HG02642 (cell line): ENCODE results near the gene UFD1.

Experiments used
- ATAC-seq: cut with Tn5 transposase; IDR thresholded peaks from one replicate; pipeline ENCODE4 v1.9.1; 2021; ENCODE audit warnings: mild to moderate bottlenecking; ENCODE audit not compliant: unreplicated experiment, poor library complexity

UFD1 gene

GRCh38 chr22:19497245-19497644 lies 18.3 kb upstream of the UFD1 start:
- ATAC-seq: no peak

- ATAC-seq: no peak
Measured at GRCh38 chr22:19496324-19496630, 17.3 kb upstream of the UFD1 start.

- no peak for ATAC-seq
Measured at GRCh38 chr22:19495562-19496323, 16.8 kb upstream of the UFD1 start.

- no peak for ATAC-seq
Measured at GRCh38 chr22:19494676-19495173, 15.7 kb upstream of the UFD1 start.

GRCh38 chr22:19494001-19494560 lies 15.1 kb upstream of the UFD1 start:
- no peak for ATAC-seq

GRCh38 chr22:19492504-19493174 lies 13.6 kb upstream of the UFD1 start:
- ATAC-seq: no peak

- ATAC-seq: no peak
Measured at GRCh38 chr22:19490628-19491230, 11.7 kb upstream of the UFD1 start.

DNA sequence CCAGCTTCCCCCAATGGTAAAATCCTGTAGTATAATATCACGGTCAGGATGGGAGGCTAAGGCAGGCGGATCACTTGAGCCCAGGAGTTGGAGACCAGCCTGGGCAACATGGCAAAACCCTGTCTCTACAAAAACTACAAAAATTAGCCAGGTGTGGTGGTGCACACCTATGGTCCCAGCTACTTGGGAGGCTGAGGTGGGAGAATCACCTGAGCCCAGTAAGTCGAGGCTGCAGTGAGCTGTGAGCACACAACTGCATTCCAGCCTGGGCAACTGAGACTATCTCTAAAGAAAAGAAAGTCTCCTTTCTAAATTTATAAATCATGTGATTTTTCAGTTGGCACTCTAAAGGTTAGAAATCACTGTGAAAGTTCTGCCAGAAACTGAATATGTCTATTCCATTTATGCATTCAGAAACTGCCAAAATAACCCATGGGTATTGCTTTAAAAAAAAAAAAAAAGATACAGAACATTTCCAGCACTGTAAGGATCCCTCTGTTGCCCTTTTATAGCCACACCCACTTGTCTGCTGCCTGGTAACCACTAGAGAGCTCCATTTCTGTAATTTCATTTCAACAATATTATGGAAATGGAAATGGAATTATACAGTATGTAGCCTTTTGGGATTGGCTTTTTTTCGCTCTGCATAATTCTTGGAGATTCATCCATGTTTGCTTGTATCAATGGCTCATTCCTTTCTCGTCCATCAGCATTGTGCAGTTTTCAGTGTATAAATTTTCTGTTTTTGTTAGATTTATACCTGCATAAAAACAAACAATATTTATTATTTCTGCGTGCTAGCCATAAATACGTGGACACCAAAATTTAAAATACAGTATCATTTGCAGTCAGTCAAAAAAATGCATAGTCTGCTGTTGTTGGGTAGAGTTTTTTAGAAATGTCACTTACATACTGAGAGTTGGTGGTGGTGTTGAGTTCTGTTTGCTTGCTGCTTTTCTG lies 10.2 kb upstream of the UFD1 start:
- ATAC-seq: no peak

- no peak for ATAC-seq
Measured at GRCh38 chr22:19488285-19488684, 9.3 kb upstream of the UFD1 start.

DNA sequence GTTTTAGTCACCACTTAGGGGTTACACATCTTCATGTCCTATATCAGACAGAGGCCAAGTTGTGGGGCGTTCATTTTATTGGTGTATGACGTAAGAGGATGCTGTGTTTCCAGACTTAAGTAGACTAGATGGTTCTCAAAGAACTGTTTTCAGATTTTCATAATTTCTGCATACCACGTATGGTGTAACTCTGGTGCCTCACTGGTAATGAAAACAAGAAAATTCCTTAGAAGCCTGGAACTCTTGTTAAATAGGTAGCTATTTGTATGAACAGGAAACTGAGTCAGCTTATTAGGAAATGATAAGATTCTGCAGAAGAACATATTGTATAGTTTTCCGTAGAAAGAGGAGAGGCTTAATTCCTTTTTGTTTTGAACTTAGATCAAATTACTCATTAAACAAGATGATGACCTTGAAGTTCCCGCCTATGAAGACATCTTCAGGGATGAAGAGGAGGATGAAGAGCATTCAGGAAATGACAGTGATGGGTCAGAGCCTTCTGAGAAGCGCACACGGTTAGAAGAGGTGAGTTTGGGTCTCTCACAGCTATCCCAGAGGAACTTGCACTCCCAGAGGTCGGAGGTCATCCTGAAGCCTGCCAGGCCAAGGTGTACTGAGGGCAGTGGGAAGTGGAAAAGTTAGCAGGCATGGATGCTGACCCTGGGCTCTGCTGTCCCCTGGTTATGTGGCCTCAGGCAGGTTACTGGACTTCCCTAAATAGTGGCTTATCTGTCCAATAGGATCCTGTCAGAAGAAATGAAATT lies 4.7 kb upstream of the UFD1 start:
- no peak for ATAC-seq

GRCh38 chr22:19482297-19482696 lies 3.3 kb upstream of the UFD1 start:
- no peak for ATAC-seq

DNA sequence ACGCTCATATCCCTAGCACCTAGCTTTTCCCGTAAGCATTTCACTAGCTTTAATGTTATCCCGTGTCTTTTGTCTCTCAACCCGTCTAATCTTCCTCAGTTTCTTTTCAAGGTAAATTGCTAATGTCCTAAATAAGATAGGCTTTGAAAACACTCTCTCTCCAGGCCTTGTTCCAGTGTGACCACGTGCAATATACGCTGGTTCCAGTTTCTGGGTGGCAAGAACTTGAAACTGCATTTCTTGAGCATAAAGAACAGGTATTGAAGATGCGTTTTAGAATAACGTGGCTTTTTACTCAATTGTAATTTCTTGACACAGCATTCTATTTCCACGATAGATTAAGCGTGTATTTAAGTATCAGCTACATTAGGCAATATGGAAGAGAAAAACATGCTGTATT lies 1.8 kb upstream of the UFD1 start:
- no peak for ATAC-seq

- ATAC-seq: peak; percentile 2
Measured at GRCh38 chr22:19480173-19480568, 1.2 kb upstream of the UFD1 start.

- ATAC-seq: peak; percentile 82
Measured at GRCh38 chr22:19479355-19480172, 571 bp upstream of the UFD1 start, which contains the start of gene CDC45. Gene CDC45 (plus strand): TSS chr22:19479920. CDS start chr22:19479969, 49 bp downstream.

DNA sequence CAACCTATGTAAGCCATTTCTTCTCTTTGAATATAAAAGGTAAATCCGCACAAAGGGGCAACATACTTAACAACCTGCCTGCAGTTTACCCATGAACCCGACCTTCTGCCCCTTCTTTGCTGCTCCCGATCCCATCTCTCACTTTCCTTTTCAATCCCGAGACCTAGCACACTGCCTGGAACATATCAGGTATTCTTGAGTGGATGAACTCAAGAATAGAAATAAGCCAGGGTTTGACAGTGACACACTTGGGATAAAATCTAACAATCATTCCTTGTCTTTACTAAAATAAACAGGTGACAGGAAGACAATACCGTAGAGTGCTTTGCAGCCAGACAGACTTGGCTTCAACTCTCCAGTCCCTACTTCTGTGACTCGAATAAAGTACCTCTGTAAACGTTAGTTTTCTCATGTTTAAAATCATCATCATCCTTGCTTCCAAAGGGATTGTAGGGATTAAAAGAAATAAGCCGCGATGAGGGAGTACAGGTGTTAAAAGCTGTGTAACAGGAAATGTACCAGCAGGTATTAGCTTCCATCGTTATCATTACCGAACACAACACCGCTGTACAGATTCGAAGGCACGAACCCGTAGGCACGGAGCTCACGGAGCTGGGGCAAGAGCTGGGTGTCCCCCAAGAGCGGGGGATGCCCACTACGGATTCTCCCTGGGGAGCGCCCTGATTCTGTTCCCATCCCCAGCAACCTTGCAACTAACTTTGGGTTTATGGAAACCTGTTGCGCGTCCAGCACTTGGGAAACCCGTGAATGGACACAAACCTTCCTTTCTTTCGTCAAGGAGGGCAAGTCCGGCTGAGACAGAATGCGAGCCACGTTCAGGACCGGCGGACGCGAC lies 720 bp downstream of the UFD1 start:
- ATAC-seq: no peak

DNA sequence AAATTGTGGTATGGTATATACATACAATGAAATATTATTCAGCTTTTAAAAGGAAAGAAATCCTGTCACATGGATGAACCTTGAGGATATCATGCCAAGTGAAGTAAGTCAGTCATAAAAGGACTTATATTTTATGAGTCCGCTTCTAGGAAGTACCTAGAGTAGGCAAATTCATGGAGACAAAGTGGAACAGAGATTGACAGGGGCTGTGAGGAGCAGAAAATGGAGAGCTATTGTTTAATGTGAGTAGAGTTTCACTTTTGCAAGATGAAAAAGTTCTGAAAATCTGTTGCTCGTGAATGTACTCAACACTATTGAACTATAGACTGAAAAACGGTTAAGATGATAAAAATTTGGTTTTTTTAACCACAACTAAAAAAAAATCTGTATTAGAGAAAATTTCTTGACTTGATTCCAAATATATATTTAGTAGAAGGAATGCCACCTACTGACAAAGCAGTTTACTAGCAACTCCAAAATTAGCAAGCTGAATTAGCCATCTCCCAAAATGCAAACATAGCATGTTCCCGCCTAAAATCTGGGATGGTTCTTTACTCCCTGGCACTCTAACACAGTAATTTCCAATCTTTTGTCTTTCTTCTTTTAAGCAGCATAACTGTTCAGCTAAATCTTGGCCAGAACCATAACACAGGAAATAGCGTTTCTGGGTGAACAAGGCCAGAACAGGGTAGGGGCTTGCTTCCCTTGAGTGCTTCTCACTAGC lies 1.5 kb downstream of the UFD1 start:
- ATAC-seq: no peak

DNA sequence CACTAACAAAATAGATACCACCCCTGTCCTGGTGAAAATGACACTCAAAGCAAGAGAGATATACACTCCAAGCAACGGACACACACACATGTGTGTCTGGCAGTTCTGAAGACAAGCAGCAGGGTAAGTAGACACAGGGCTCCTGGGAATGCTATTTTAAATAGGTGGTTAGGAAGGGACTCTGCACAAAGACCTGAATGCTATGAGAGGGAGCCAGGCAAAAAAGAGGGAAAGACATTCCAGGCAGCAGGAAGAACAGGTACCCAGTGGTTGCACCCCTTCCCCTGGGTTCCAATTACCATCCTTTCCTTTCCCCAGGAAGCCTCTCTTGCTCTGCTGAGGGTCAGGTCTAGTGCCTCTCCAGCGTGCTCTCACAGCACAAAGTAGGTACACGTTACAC lies 3.0 kb downstream of the UFD1 start:
- no peak for ATAC-seq
